Measurements from ENCODE around the gene RAP1GAP2.

GRCh38 chr17:2904135-2904534 lies 107.9 kb downstream of the RAP1GAP2 start:
- TF ChIP-seq POLR2A (IDR thresholded peaks at IDR 0.05) (no peak), CTCF (IDR thresholded peaks at IDR 0.05) (no peak)
